ENCODE measurements around the gene PRR9. TPM values are rescaled to one million over a fixed set of nuclear protein-coding genes. Genes with fewer than 3 reads are reported as not detected.

Gene PRR9
- total RNA-seq, 1 experiment from 2014 or later: 1.3 TPM

GRCh38 chr1:153229076-153229829 is 11.9 kb downstream of the PRR9 start:
- peak; percentile 33 for DNase-seq (ENCODE audit: low read depth)

DNA sequence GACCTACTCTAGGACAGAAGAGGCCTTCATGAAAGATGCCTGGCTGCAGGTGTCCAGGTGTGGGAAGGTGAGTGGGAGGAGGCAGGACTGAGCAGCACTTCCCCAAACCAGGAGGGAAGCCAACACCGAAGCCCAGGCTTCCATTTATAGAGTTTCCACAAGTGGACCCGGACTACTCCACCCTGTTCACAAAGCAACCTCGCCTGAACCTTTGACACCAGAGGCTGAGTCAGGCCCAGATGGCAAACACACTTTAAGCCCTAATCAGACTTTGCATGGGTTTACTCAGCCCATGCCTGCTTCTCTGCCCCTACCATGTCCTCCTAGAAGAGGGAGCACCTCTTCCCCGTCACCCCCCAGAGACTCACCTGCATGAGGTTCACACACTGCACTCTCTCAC is 14.0 kb downstream of the PRR9 start:
- DNase-seq (ENCODE audit: low read depth): no peak

DNA sequence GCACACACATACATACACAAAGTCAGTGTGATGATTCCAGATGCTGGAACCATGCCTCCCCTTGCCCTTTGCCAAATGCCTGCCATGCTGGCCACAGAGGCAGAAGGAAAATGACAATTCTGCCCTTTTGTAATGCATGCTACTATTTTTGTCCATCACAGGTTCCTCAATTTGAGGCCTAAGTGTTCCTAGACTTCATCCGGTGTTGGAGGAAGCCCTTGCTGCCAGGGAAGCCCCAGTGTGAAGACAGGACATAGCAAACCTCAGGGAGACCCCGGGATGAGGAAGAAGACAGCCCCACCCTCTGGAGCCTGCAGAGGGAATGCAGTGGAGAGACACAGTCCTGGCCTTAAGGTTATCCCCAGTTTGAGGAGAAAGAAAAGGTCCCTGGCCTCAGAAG is 14.4 kb downstream of the PRR9 start:
- DNase-seq (ENCODE audit: low read depth): no peak

GRCh38 chr1:153232553-153232952 is 15.2 kb downstream of the PRR9 start:
- DNase-seq (ENCODE audit: low read depth): no peak

GRCh38 chr1:153233448-153233847 is 16.1 kb downstream of the PRR9 start:
- DNase-seq (ENCODE audit: low read depth): no peak

- no peak for DNase-seq (ENCODE audit: low read depth)
Measured at GRCh38 chr1:153238527-153238926, 21.1 kb downstream of the PRR9 start.

GRCh38 chr1:153242160-153242559 is 24.8 kb downstream of the PRR9 start:
- no peak for DNase-seq (ENCODE audit: low read depth)

DNA sequence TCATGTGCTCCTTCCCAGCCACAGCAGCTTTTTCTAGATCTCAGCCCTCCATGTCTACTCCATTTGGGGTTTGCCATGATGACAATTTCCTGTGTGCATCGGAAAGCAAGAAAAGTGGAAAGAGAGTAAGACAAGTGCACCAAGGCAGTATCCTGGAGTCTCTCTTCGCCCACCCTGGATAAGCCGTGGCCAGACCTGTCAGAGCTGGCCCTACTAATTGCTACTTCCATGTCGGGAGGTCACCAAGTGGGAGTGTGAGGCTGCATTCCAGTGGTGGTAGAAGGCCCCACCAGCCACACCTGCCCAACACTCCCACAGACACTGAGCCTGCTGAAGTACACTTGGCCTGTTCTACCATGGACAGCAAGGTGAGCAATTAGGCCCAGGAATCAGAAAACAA is 28.1 kb downstream of the PRR9 start:
- DNase-seq (ENCODE audit: low read depth): no peak

DNA sequence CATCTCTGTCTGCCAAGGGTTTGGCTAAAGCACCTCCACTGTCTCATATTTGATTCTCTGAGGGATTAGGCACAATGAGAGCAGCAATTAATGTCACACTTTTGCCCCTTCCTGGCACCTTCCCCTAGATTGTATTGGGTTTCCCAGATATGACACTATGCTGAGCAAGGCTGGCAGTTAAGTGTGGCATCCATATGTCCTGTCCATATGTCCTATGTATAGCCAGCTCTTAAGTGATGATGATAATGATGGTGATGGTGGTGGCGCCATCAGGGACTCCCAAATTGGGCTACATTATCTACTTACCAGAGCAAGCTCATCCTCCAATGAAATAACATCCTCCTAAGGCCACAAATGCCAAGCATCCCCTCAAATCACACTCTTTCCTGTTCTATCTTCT is 28.6 kb downstream of the PRR9 start:
- DNase-seq (ENCODE audit: low read depth): no peak

DNA sequence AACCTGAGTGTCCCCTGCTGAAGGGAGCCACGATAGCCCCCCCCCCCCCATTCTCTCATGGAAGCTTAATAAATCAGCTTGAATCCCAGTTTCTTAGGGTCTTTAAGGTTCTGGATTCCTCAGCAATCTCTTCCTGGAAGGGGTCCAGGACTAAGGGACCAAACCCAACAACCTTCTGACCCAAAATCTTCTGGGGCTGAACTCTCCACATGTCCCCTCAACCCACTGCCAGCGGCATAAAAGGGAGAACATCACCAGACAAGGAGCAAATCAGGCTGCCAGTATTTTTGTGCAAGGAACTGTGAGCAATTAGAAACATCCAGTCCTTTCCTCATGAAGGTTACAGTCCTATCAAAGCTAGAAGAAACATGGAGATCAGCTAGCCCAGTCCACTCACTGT is 29.4 kb downstream of the PRR9 start:
- no peak for DNase-seq (ENCODE audit: low read depth)

- no peak for DNase-seq (ENCODE audit: low read depth)
Measured at GRCh38 chr1:153248176-153248879, 30.9 kb downstream of the PRR9 start.

- no peak for DNase-seq (ENCODE audit: low read depth)
Measured at GRCh38 chr1:153250166-153250565, 32.8 kb downstream of the PRR9 start.

DNA sequence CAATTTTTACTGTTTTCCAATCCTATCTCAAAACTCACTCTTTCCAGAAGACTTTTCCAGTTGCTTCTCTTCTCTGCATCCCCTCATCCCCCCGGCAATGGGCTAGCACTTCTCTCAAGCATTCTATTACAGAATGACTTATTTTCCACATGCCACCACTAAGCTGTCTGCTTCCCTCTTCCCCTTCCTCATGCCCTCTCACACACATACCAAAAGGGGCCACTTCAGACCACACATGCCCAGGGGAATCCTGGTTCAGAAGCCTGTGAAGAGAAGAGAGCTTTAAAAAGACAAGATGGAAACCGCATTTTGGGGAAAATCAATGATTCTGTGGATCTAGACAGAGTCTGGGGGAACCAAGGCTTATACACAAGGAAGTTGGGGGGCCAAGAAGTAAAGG is 33.7 kb downstream of the PRR9 start:
- DNase-seq (ENCODE audit: low read depth): no peak

GRCh38 chr1:153251562-153251961 is 34.2 kb downstream of the PRR9 start:
- no peak for DNase-seq (ENCODE audit: low read depth)

DNA sequence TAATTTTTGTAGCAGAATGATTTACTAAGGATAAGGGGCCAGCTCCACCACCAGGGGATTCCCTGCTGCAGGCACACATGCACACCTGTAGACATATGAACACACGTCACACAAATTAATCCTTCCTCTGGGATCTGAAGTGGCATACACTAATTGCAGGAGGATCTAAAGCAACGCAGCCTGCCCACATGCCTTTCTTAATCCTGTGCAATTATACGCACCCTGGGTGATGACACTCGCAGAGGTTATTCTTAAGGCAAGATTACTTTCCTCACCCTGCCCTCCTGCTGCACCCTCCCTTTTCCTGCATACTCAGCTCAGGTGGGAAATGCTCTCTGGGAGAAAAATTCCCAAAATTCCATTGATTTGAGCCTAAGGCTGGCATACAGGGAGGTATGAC is 34.6 kb downstream of the PRR9 start:
- no peak for DNase-seq (ENCODE audit: low read depth)

- DNase-seq (ENCODE audit: low read depth): no peak
Measured at GRCh38 chr1:153253076-153253475, 35.7 kb downstream of the PRR9 start.

DNA sequence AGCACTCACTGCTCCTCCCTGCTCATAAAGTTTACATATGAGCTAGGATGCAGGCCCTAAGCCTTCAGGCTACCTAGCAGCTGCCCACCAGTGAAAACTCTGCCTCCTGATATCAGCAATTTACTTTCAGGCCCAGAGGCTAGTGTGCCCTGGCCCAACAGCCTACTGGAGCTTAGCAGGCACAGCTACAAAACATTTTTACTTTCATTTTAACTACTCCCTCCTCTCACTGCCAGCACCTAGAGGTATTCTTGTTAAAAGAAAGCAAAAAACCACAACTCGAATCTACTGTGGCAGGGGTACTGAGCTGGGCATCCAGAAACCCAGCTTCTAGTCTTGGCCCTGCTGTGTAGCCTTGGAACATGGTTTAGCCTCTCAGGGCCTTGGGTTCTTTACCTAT is 36.3 kb downstream of the PRR9 start:
- DNase-seq (ENCODE audit: low read depth): no peak

GRCh38 chr1:153259387-153259786 is 42.0 kb downstream of the PRR9 start, which contains the start of gene LORICRIN:
Gene LORICRIN, plus strand, starts transcription at chr1:153259687. Its CDS starts 1,263 bp downstream, at chr1:153260950.
- DNase-seq (ENCODE audit: low read depth): no peak

- DNase-seq (ENCODE audit: low read depth): no peak
Measured at GRCh38 chr1:153260585-153261280, 43.3 kb downstream of the PRR9 start.

DNA sequence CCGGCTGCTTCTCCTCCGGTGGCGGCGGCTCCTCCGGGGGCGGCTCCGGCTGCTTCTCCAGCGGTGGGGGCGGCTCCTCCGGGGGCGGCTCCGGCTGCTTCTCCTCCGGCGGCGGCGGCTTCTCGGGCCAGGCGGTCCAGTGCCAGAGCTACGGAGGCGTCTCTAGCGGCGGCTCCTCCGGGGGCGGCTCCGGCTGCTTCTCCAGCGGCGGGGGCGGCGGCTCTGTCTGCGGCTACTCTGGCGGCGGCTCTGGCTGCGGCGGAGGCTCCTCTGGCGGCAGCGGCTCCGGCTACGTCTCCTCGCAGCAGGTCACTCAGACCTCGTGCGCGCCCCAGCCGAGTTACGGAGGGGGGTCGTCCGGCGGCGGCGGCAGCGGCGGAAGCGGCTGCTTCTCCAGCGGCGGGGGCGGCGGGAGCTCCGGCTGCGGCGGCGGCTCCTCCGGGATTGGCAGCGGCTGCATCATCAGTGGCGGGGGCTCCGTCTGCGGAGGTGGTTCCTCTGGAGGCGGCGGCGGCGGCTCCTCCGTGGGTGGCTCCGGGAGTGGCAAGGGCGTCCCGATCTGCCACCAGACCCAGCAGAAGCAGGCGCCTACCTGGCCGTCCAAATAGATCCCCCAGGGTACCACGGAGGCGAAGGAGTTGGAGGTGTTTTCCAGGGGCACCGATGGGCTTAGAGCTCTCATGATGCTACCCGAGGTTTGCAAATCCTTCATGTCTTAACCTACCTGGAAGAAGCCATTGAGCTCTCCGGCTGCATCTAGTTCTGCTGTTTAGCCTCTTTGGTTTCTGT is 44.1 kb downstream of the PRR9 start:
- no peak for DNase-seq (ENCODE audit: low read depth)

DNA sequence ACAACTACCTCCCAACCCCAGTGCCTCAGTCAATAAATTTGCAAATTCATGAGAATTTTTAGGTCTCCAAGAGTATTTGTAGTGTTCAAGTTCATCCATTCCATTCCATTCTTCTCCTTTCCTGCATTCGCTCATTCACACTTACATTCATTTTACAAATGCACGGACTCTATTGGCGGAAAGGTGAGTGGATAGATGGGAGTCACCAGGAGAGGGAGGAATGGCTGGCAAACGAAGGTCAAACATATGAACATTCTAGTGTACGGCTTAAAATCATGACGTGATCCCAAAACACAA is 44.6 kb downstream of the PRR9 start:
- DNase-seq (ENCODE audit: low read depth): no peak

Data from HT1080 (cell line).